Measurements from ENCODE around the gene ITGAE.

ITGAE gene

GRCh38 chr17:3815925-3816324 is 14.9 kb upstream of the ITGAE start:
- no peak for DNase-seq

- DNase-seq: no peak
Observed at GRCh38 chr17:3815122-3815521, 14.1 kb upstream of the ITGAE start.

GRCh38 chr17:3814361-3814760 is 13.4 kb upstream of the ITGAE start:
- no peak for DNase-seq

GRCh38 chr17:3813171-3813570 is 12.2 kb upstream of the ITGAE start:
- no peak for DNase-seq

- no peak for DNase-seq
Observed at GRCh38 chr17:3812771-3813170, 11.8 kb upstream of the ITGAE start.

GRCh38 chr17:3812284-3812683 is 11.3 kb upstream of the ITGAE start:
- no peak for DNase-seq

GRCh38 chr17:3810019-3810418 is 9.0 kb upstream of the ITGAE start:
- no peak for DNase-seq

GRCh38 chr17:3809135-3809534 is 8.1 kb upstream of the ITGAE start:
- DNase-seq: no peak

GRCh38 chr17:3808701-3809100 is 7.7 kb upstream of the ITGAE start:
- no peak for DNase-seq

- no peak for DNase-seq
Observed at GRCh38 chr17:3805581-3805980, 4.6 kb upstream of the ITGAE start.

- no peak for DNase-seq
Observed at GRCh38 chr17:3804503-3804931, 3.5 kb upstream of the ITGAE start.

GRCh38 chr17:3803308-3803640 is 2.3 kb upstream of the ITGAE start:
- no peak for DNase-seq

- DNase-seq: no peak
Observed at GRCh38 chr17:3802461-3803307, 1.7 kb upstream of the ITGAE start.

GRCh38 chr17:3801792-3802191 is 804 bp upstream of the ITGAE start:
- DNase-seq: no peak

GRCh38 chr17:3801347-3801746 is 359 bp upstream of the ITGAE start:
- no peak for DNase-seq

- no peak for DNase-seq
Observed at GRCh38 chr17:3799181-3799945, 1.6 kb downstream of the ITGAE start.

- DNase-seq: no peak
Observed at GRCh38 chr17:3798273-3799180, 2.5 kb downstream of the ITGAE start.

GRCh38 chr17:3796822-3797170 is 4.2 kb downstream of the ITGAE start:
- no peak for DNase-seq

- DNase-seq: no peak
Observed at GRCh38 chr17:3796110-3796821, 4.7 kb downstream of the ITGAE start.

- DNase-seq: no peak
Observed at GRCh38 chr17:3795390-3796102, 5.4 kb downstream of the ITGAE start.

GRCh38 chr17:3794557-3795389 is 6.2 kb downstream of the ITGAE start:
- DNase-seq: no peak
